ENCODE results near the gene CYB5D1.

The CYB5D1 gene

GRCh38 chr17:7833795-7834541, 23.8 kb upstream of the CYB5D1 start, which contains the start of gene KDM6B:
TSS of gene KDM6B (plus strand) at chr17:7834217. CDS start at chr17:7845555, 11,338 bp downstream.
- DNase-seq (ENCODE audit: low read depth) = peak; percentile 73

DNA sequence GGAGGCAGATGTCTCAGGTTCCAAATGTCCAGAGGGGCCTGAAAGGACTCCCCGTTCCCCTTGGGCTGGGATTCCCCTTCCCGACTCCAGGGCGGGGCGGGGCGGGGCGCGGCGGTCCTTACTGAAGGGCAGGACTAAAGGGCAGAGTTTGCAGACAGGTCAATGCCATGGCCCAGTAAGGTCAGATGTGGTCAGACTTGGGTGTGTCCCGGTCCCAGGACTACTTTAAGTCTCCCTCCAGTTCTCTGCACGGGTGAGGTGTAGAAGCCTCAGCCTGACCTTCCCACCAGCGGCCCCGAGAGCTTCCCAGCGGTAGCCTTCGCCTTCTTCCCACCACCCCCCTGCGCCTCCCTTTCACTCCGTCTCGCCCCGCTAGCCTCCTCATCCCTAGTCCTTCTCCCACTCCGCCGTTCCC, 23.3 kb upstream of the CYB5D1 start:
- no peak for DNase-seq (ENCODE audit: low read depth)

DNA sequence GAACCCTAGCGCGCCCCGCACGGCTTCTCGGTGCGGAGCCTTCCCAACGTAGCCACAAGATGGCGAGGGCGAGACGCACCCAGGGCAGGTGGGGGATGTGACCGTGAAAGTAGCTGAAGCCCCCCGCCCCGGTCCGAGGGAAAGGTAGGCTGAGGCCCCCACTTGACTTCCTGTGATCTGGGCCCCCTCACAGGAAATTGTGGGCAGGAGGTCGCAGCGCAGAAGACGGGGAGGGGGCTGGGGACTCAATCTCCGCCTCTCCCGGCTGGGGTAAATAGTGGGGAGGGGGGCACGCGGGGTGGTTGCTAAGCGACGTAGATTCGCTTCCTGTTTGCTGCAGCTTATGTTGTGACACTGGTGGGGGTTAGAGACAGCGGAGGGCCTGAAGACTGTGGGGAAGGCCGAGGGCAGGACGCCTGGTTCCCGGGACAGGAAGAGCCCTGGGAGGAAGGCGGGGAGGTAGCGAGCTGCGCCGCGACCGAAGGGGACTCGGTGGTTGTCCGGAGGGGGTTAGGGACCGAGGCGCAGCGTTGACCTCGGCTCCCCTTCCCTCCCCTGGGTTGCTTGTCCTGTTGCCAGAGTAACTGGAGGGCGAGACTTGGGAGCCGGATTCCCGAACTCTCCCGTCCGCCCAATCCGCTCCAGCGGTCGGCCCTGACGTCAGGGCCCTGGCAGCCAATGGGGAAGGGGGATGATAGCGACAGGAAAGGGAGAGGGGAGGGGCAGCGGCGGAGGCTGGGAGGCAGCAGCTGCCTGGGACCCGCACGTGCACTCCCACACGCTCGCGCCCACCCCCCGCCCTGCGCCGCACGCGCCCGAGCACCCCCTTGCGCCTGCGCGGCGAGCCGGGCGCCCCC, 22.6 kb upstream of the CYB5D1 start:
- DNase-seq (ENCODE audit: low read depth) = peak; percentile 73

- no peak for DNase-seq (ENCODE audit: low read depth)
Measured at GRCh38 chr17:7835814-7836595, 21.8 kb upstream of the CYB5D1 start.

- DNase-seq (ENCODE audit: low read depth) = no peak
Measured at GRCh38 chr17:7836596-7837407, 21.0 kb upstream of the CYB5D1 start.

DNA sequence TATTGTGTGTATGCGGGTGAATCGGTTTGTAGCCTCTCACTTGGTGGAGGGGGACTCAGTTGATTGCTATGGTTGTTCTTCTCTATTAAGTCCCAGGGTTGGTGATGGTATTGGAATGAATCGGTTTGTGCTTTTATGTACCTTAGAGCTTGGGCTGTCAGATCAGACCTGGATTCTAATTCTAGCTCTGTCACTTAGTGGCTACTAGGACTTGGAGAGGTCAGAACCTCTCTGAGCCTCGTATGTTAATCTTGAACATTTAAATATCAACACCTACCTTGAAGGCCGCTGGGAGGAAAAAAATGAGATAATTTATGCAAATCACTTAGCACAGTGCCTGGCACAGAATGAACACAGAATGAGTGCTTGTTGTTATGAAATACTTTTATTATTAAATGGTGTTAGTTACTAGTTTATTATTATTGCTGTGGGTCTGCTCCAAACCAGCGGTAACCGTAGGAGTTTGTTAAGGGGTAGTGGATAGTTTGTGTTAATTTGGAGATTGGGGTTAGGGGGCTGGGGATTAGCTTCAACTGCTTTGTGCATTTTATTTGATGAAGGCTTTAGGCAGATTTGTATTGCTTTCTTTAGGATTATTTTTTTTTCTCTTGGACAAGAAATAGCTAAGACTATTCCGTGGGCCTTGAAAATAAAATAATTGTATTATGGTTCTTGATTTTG, 20.3 kb upstream of the CYB5D1 start:
- DNase-seq (ENCODE audit: low read depth) = no peak

DNA sequence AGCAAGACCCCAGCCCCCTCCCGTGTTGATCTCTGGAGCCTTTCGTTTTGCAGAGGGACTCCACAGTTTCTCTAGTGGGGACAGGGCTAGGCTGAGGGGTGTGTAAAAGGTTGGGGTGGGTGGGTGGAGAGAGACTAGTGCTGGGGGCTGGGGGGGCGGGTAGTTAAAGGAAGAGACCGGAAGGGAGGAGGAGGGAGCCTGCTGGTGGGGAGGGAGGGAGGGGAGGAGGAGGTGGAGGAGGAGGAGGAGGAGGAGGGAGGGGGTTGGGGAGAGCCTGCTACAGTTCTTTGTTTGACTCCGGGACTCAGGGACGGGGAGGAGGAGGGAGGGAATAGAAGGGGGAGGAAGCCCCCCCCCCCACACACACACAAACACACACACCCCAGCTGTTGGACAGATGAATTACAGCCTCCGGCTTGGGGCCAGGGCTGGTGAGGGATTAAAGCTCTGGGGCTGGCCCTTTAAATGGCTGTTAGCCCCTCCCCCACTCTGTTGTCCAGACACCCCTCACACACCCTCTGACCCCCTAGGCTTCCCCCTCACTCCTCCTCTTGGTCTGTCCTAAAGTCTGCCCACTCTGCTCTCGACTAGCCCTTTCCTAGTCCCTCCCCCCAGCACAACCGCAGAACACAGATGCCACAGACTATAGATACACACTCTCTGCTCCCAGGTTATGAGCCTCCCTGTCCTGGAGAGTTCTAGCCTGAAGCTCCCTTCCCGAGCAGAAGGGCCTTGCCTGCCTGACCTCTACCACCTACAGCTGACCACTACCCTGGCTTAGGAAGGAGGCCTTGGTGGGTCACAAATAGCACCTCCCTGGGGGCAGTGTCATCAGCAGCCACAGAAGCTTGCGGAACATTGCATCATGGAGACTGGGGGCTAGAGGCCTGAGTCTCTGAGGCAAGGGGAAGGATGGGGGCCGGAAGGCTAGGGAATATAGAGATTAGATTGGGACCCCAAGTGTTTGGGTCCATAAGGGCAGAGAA, 19.4 kb upstream of the CYB5D1 start:
- no peak for DNase-seq (ENCODE audit: low read depth)

- DNase-seq (ENCODE audit: low read depth) = no peak
Measured at GRCh38 chr17:7839190-7839875, 18.5 kb upstream of the CYB5D1 start.

- no peak for DNase-seq (ENCODE audit: low read depth)
Measured at GRCh38 chr17:7839876-7840261, 17.9 kb upstream of the CYB5D1 start.

DNA sequence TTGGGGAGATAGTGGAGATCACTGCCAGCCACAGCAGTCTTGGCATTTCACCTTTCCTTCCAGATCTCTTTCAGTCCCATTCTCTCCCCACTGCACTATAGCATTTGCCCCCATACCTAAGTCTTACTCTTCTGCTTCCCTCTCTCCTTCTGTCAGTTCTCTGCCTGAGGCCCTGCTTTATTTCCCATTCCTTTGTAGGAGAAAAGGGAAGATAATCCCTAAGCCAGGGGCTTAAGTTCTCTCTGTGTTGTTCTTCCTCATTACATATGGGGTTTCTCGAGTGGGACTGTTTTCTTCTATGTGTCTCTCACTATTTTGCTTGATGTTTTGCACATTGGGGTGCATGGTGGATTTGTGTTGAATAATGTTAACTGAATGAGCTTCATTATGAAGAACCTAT, 17.4 kb upstream of the CYB5D1 start:
- DNase-seq (ENCODE audit: low read depth) = no peak

DNA sequence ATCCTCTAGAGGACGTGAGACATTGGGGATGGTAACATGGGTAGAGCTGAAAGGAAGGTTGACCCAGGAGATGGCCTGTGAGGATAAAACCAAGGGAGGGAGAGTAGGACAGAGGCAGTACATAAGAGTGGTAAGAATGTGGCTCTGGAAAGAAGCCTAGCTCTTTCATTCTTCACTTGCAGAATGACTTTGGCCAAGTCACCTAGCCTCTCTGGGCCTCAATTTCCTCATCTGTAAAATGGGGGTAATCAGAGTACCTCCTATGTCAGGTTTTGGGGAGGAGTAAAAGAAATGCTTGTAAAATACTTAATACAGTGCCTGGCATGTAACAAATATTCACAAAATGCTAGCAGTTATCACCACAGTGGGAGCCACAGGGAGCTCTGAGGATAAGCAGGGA, 16.9 kb upstream of the CYB5D1 start:
- DNase-seq (ENCODE audit: low read depth) = no peak

GRCh38 chr17:7841396-7841914, 16.3 kb upstream of the CYB5D1 start:
- DNase-seq (ENCODE audit: low read depth) = peak; percentile 89

DNA sequence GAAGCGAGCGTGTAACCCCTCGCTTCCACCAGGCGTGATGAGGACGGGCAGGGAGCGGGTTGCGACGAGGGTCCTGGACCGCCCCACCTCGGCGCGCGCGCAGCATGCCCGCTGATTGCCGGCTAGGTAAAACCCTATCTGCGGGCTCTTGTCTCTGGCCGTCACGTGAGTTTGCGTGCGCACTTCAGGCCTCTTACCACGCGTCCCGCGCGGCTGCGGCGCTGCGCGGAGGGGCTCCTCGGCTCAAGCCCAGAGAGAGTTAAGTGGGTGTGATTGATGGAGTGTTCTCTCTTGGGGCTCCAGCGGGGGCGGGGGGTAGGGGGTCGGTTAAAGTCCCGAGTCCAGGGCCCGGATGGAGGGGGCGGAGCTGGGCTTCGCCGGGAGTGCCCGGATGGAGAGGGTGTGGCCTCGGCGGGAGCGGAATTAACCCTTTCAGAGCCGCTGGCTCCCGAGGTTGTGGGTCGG, 15.9 kb upstream of the CYB5D1 start:
- peak; percentile 79 for DNase-seq (ENCODE audit: low read depth)

GRCh38 chr17:7842380-7843256, 15.2 kb upstream of the CYB5D1 start:
- peak; percentile 95 for DNase-seq (ENCODE audit: low read depth)

GRCh38 chr17:7843257-7843535, 14.6 kb upstream of the CYB5D1 start:
- DNase-seq (ENCODE audit: low read depth) = no peak

GRCh38 chr17:7843536-7844291, 14.1 kb upstream of the CYB5D1 start:
- DNase-seq (ENCODE audit: low read depth) = peak; percentile 86
